PFSK-1 (cell line): ENCODE data around the gene TXNDC5.

Experiments
- POLR2AphosphoS5 ChIP-seq: IDR thresholded peaks from 2 replicates; pipeline ENCODE4 v1.6.1; 2012; ENCODE audit warnings: low read depth, mild to moderate bottlenecking, control low read depth, low read length, moderate library complexity
- SIN3A ChIP-seq: IDR thresholded peaks from 2 replicates; pipeline ENCODE4 v1.6.1; 2012; ENCODE audit warnings: mild to moderate bottlenecking, low read length, moderate library complexity, borderline replicate concordance; ENCODE audit not compliant: insufficient read depth

DNA sequence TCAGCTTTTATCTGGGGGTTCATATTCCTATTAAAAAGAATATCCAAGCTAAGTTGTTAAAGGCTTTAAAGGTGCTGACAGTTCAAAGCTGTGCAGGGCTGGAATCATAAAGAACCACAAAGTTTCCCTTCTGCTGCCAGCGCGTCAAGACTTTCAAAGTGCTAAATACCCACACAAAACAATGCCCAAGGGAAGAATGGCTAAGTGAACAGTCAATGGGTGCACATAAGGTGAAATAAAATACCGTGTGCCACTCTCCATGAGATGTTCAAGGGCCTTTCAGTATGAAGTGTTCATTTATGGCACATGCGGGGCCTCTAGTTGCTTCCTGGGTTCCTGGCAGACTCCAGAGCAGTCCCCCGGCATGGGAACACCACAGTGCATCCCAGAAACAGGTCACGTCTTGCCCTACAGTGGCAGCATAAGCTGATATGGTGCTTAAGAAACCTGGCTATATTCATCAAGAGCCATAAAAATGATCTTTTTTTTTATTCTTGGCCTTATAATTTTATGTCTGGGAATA lies 14.1 kb downstream of the TXNDC5 start:
- no peak for TF ChIP-seq POLR2AphosphoS5
- TF ChIP-seq SIN3A: no peak
